Naive thymus-derived CD8-positive, alpha-beta T cell (primary cell): Measurements from ENCODE around the gene BANP. TPM values are rescaled to one million over a fixed set of nuclear protein-coding genes. Genes with fewer than 3 reads are reported as not detected.
A peak's percentile ranks its signal among the peaks of the same experiment; 100 is the strongest.
"Not testable (repeated sequence)": the region's sequence is repeated elsewhere in the genome, so short reads cannot be mapped to it uniquely, and the experiment has no call there.

ENCODE experiments used
- ATAC-seq, 2 donors: fragments of 150-1000 bp; cut with Tn5 transposase in 1 of 2; sonication (Bioruptor Pico), chemical (Tn5 transposase) in 1 of 2; 1 replicate in 1 of 2; 2 replicates in 1 of 2; pipeline ENCODE4 v1.10.0; 2021; ENCODE audit warnings: mild to moderate bottlenecking in 2 of 2, moderate library complexity in 2 of 2
- POLR2A ChIA-PET: fragments of 350-600 bp; sonication (Branson Sonifier 250); formaldehyde crosslinking; loops from one replicate; lab custom pipeline; 2021; ENCODE audit warnings: antibody characterized with exemption; lab: Charles Lee
- DNase-seq, 10 donors: peaks; one replicate each; pipeline versions ENCODE4 v3.0.0 to v3.0.0-alpha.2; 2020 to 2022
- H3K27ac Mint-ChIP-seq, 10 donors: one replicate each; pipeline ENCODE4 v1.8.0; 2020 to 2022; ENCODE audit warnings: mild to moderate bottlenecking in 10 of 10, mixed read lengths in 10 of 10, moderate library complexity in 4 of 10, inconsistent platforms in 1 of 10
- H3K27me3 Mint-ChIP-seq, 5 donors: one replicate each; pipeline ENCODE4 v1.8.0; 2021 to 2022; ENCODE audit warnings: mixed read lengths in 5 of 5
- H3K36me3 Mint-ChIP-seq, 3 donors: one replicate each; pipeline ENCODE4 v1.8.0; 2020 to 2022; ENCODE audit warnings: mixed read lengths in 3 of 3, mild to moderate bottlenecking in 2 of 3, inconsistent platforms in 1 of 3
- H3K4me1 Mint-ChIP-seq, 4 donors: one replicate each; pipeline ENCODE4 v1.8.0; 2021 to 2022; ENCODE audit warnings: mixed read lengths in 4 of 4
- H3K4me3 Mint-ChIP-seq, 10 donors: one replicate each; pipeline ENCODE4 v1.8.0; 2020 to 2022; ENCODE audit warnings: mild to moderate bottlenecking in 10 of 10, mixed read lengths in 10 of 10, moderate library complexity in 6 of 10, inconsistent platforms in 1 of 10
- H3K9me3 Mint-ChIP-seq, 9 donors: one replicate each; pipeline ENCODE4 v1.8.0; 2020 to 2022; ENCODE audit warnings: mixed read lengths in 9 of 9, mild to moderate bottlenecking in 3 of 9, inconsistent platforms in 1 of 9, moderate library complexity in 1 of 9
- polyA plus RNA-seq, 3 donors: library from polyadenylated mRNA; unstranded; fragments of 300-500 nt; fragmentation: Illumina TruSeq; gene quantifications; one replicate each; pipeline ENCODE4 v1.2.3, GENCODE V29; 2021
- total RNA-seq, 8 experiments: library from RNA in 2 of 8; stranded (reverse) in 2 of 8; gene quantifications; one replicate each; pipeline ENCODE4 v1.2.3 and lab custom pipeline; 2021 to 2026

The BANP gene
- total and polyA plus RNA-seq, 5 experiments from 2014 or later = 13.4 to 89.4 (median 29.1) TPM

DNA sequence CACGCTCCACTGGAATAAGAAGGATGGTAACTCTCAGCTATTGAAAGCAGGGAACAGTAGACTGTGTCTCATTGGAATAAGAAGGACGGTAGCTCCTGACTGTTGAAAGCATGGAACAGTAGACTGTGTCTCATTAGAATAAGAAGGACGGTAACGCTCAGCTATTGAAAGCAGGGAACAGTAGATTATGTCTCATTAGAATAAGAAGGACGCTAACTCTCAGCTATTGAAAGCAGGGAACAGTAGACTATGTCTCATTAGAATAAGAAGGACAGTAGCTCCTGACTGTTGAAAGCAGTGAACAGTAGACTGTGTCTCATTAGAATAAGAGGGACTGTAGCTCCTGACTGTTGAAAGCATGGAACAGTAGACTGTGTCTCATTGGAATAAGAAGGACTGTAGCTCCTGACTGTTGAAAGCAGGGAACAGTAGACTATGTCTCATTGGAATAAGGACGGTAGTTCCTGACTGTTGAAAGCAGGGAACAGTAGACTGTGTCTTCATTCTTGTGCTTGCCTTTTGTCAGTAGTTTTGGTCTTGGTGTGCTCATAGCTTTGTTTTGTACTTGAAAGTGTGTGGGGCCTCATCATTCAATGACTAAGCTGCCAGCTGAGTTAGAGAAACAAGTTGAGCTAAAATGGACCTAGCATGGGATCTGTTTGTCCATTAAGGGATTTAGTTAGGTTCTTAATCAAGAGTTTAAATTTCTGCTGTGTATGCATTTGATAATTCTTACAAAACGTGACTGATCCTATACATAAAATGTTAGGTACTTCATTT is 58.5 kb downstream of the BANP start:
- H3K27ac Mint-ChIP-seq = peak overlapping the region in 3 of 10 donors; percentile 29 to 48 (median 42)

DNA sequence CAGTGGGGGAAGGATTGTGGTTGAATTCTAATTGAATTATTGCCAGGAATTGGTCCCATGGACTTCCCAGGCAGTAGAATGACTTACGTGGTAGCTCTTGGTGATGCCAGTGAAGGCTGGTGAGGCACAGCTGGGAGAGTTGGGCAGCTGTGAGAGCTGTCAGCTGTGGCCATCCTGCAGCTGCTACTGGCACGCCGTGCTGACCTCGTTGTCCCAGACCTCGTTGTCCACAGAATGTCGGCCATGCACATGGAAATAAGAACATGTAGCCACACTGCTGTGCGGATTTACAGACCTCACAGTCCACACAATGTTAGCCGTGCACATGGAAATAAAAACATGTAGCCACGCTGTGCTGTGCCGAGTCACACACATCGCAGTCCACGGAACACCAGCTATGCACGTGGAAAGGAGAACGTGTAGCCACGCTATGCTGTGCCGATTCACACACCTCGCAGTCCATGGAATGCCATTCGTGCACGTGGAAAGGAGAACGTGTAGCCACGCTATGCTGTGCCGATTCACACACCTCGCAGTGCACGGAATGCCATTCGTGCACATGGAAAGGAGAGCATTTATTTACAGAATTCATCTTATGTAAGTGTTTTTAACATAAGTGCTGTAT is 59.2 kb downstream of the BANP start:
- H3K27me3 Mint-ChIP-seq = no peaks in the 10 kb centered on the region
- H3K27ac Mint-ChIP-seq = peak overlapping the region in 1 of 10 donors; percentile 71
- DNase-seq (no peak), ATAC-seq (no peak)
- H3K36me3 Mint-ChIP-seq = peaks cover 0 to 77% (median 8%) of the 10 kb centered on the region in 3 donors
- POLR2A ChIA-PET = no interaction called here
- peaks cover 5 to 12% (median 8%) of the 10 kb centered on the region in 4 donors for H3K4me1 Mint-ChIP-seq
- no peak overlapping the region for H3K4me3 Mint-ChIP-seq
- H3K9me3 Mint-ChIP-seq = no peaks in the 10 kb centered on the region

More for the DNA sequence above, 58.5 kb downstream of the BANP start:
- H3K4me3 Mint-ChIP-seq = no peak overlapping the region
- H3K9me3 Mint-ChIP-seq = no peaks in the 10 kb centered on the region
- no peaks in the 10 kb centered on the region for H3K27me3 Mint-ChIP-seq
- no peak for ATAC-seq
- POLR2A ChIA-PET = no interaction called here
- peaks cover 0 to 18% (median 5%) of the 10 kb centered on the region in 4 donors for H3K4me1 Mint-ChIP-seq
- DNase-seq = no peak
- H3K36me3 Mint-ChIP-seq = peaks cover 0 to 83% (median 8%) of the 10 kb centered on the region in 3 donors

DNA sequence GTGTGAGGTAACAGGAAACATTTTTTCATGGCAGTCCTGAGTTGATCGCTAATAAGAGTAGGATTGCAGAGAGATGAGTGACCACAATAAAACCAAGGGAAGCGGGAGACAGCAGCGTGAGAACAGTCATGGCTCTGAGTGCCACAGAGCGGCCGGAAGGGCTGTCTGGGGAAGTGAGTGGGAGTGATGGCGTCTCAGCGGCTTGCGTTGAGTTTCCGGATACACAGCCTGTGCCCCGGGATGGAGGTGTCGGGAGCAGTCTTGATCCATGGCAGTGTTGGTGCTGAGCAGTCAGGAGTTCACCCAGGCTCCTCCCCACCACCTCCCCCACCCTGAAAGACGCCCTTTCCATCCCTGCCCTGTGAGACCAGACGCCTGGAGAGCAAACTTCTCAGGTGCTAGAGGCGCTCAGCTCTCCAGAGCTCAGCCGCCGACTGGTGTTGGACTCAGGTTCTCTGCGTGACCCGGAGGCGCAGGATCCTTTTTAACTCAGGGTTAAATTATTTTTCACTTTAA is 59.8 kb downstream of the BANP start:
- peak overlapping the region in 1 of 10 donors; percentile 71 for H3K27ac Mint-ChIP-seq
- DNase-seq (no peak), ATAC-seq (no peak)
- H3K36me3 Mint-ChIP-seq = peaks cover 0 to 71% (median 8%) of the 10 kb centered on the region in 3 donors
- no peaks in the 10 kb centered on the region for H3K27me3 Mint-ChIP-seq
- no peak overlapping the region for H3K4me3 Mint-ChIP-seq
- POLR2A ChIA-PET = no interaction called here
- H3K4me1 Mint-ChIP-seq = peaks cover 5 to 8% (median 8%) of the 10 kb centered on the region in 4 donors
- no peaks in the 10 kb centered on the region for H3K9me3 Mint-ChIP-seq

DNA sequence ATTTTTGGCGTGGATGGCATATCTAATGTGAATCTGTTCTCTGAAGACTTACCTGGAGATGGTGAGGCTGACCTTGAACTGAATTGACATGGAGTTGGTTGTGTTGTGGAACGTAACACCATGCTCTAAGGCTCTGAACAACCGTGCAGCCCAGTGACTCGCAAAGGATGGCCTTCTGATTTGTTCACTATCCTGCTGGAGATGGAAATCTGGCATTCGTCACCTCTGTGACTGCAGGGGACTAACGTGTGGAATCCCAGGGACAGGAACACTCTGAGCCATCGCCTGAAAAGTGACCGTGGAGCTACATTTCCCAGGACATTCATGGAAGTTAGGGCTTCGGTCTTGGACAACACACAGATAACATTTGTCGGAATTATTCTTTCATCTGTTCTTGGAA is 61.1 kb downstream of the BANP start:
- DNase-seq = no peak
- Mint-ChIP-seq H3K27me3 (no peaks in the 10 kb centered on the region), H3K36me3 (peaks cover 0 to 64% (median 9%) of the 10 kb centered on the region in 3 donors), H3K4me3 (no peak overlapping the region), H3K27ac (no peak overlapping the region), H3K9me3 (no peaks in the 10 kb centered on the region), H3K4me1 (peaks cover 5 to 8% (median 7%) of the 10 kb centered on the region in 4 donors)
- no peak for ATAC-seq
- POLR2A ChIA-PET = no interaction called here

DNA sequence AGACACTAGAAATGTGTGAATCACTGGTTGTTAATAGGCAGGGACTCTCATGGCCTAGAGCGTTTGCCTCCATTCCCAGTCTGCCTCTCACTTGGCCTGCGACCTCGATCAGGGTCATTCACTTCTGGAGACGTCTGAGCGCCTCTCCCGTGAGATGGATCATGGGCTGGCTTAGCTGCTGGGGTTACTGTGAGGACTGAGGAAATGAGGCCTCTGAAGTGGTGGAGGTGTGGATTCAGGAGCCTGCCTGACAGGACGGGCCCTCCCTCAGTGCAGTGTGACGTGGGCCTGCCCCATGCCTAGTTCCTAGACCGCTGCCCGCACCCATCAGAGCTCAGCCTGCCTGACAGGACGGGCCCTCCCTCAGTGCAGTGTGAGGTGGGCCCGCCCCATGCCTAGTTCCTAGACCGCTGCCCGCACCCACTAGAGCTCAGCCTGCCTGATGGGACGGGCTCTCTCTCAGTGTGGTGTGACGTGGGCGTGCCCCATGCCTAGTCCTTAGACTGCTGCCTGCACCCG is 61.9 kb downstream of the BANP start:
- DNase-seq (peak in 1 of 10 donors; percentile 27), ATAC-seq (no peak)
- H3K36me3 Mint-ChIP-seq = peaks cover 0 to 60% (median 7%) of the 10 kb centered on the region in 3 donors
- H3K4me3 Mint-ChIP-seq = no peak overlapping the region
- no peak overlapping the region for H3K27ac Mint-ChIP-seq
- H3K4me1 Mint-ChIP-seq = peaks cover 5 to 8% (median 7%) of the 10 kb centered on the region in 4 donors
- no peaks in the 10 kb centered on the region for H3K27me3 Mint-ChIP-seq
- POLR2A ChIA-PET = no interaction called here
- H3K9me3 Mint-ChIP-seq = no peaks in the 10 kb centered on the region

DNA sequence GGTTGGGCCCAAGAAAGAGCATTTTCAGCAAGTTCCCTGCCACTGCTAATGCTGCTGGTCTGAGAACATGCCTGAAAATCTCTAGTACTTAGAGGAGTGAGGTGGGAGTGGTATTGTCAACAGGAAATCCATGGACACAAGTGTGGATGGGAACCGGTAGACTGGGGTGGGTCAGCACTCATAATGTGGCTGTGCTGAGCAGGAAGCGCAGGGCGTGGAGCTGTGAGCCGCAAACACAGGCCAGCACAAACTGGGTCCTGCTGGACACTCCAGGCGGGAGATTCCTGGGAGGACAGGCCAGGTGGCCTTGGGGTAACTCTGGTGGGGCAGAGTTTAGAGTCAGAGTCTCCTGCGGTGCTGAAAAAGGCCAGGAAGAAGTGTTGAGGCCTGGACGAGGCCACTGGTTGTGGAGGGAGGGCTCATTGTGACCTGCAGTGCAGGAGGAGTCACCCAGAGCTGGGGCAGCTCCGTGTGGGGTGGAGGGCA is 62.6 kb downstream of the BANP start:
- peaks cover 3 to 8% (median 5%) of the 10 kb centered on the region in 4 donors for H3K4me1 Mint-ChIP-seq
- H3K27me3 Mint-ChIP-seq = no peaks in the 10 kb centered on the region
- H3K36me3 Mint-ChIP-seq = peaks cover 0 to 56% (median 6%) of the 10 kb centered on the region in 3 donors
- peak overlapping the region in 1 of 10 donors; percentile 32 for H3K27ac Mint-ChIP-seq
- DNase-seq = peak in 1 of 10 donors; percentile 46
- H3K9me3 Mint-ChIP-seq = no peaks in the 10 kb centered on the region
- ATAC-seq = no peak
- no peak overlapping the region for H3K4me3 Mint-ChIP-seq
- POLR2A ChIA-PET = no interaction called here

DNA sequence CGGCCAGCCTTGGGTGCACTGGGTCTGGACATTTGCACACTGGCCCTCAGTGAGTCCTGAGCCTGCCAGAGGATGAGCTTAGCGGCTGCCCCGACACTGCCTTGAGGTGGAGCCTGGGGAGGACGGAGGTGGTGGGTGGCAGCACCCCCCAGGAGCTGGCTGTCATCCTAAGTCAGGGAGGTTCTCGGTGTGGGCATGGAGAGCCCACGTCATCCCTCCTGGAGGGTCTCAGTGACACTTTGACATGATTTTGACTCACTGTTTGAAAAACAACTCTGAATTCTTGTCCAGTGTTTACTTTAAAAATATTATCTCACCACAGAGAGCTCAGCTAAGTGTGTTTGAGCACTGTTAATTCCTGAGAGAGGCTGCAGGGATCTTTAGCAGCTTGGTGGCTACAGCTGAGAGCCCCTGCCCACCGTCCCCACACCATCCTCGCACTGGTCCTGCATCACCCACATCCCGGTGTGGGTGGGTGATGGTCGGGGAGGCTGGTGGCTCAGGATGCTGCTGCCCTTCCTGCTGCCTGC is 63.1 kb downstream of the BANP start:
- Mint-ChIP-seq H3K27ac (no peak overlapping the region), H3K27me3 (no peaks in the 10 kb centered on the region), H3K36me3 (peaks cover 0 to 55% (median 6%) of the 10 kb centered on the region in 3 donors), H3K9me3 (no peaks in the 10 kb centered on the region), H3K4me3 (no peak overlapping the region), H3K4me1 (peaks cover 0 to 8% (median 5%) of the 10 kb centered on the region in 4 donors)
- ATAC-seq = no peak
- peak in 1 of 10 donors; percentile 18 for DNase-seq
- POLR2A ChIA-PET = no interaction called here

DNA sequence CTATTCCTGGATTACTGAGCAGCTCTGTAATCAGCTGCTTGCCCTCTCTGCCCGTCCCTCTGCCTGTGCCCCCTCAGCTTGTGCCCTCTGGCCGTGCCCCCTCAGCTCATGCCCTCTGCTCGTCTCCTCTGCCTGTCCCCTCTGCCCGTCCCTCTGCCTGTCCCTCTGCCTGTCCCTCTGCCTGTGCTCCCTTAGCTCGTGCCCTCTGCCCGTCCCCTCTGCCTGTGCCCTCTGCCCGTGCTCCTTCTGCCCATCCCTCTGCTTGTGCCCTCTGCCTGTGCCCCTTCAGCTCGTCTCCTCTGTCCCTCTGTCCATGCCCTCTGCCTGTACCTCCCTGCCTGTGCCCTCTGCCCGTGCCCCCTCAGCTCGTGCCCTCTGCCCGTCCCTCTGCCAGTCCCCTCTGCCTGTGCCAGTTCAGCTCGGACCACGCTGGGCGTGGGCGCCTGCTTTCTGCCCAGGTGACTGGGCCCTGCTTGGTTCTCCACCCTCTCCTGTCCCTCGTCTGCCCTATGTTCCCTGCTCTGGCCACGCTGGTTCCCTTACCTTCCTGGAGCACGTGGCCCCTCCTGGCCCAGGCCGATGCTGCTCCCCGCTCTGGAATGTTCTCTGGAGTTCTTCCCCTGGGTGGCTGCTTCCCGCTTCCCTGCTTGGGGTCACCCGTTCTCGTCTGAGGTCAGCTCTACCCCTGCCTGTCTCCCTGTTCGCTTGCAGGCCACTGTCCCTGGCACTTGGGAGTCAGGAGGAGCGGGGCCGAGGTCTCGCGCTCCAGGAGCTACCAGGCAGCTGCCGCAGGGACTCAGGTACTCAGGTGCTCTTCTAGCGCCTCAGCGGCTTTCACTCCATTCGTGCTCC is 63.9 kb downstream of the BANP start:
- peaks cover 0 to 50% (median 6%) of the 10 kb centered on the region in 3 donors for H3K36me3 Mint-ChIP-seq
- no peaks in the 10 kb centered on the region for H3K9me3 Mint-ChIP-seq
- peak in 1 of 10 donors; percentile 58 for DNase-seq
- H3K27ac Mint-ChIP-seq = peak overlapping the region in 1 of 10 donors; percentile 40
- ATAC-seq = no peak
- H3K4me3 Mint-ChIP-seq = no peak overlapping the region
- H3K4me1 Mint-ChIP-seq = peaks cover 0 to 10% (median 3%) of the 10 kb centered on the region in 4 donors
- POLR2A ChIA-PET = no interaction called here
- no peaks in the 10 kb centered on the region for H3K27me3 Mint-ChIP-seq

DNA sequence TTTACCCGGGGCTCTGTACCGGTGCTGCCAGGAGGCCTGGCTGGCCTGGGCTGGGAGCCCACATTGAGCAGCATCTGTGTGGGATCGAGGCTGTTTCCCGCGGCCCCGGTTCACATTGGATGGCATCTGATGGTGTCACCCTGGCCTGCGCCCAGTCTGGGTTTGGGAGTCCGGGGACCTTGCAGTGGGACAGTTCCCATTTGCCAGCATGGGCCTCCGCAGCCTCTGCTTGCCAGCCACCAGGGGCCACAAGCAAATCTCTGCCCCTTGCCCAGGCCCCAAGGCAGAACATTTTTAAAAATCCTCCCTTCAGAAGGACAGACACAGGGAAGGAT is 64.5 kb downstream of the BANP start:
- Mint-ChIP-seq H3K9me3 (no peaks in the 10 kb centered on the region), H3K27me3 (no peaks in the 10 kb centered on the region), H3K36me3 (peaks cover 0 to 48% (median 6%) of the 10 kb centered on the region in 3 donors), H3K27ac (no peak overlapping the region), H3K4me3 (no peak overlapping the region), H3K4me1 (peaks cover 0 to 14% (median 7%) of the 10 kb centered on the region in 4 donors)
- POLR2A ChIA-PET = no interaction called here
- DNase-seq (peak in 1 of 10 donors; percentile 30), ATAC-seq (no peak)

DNA sequence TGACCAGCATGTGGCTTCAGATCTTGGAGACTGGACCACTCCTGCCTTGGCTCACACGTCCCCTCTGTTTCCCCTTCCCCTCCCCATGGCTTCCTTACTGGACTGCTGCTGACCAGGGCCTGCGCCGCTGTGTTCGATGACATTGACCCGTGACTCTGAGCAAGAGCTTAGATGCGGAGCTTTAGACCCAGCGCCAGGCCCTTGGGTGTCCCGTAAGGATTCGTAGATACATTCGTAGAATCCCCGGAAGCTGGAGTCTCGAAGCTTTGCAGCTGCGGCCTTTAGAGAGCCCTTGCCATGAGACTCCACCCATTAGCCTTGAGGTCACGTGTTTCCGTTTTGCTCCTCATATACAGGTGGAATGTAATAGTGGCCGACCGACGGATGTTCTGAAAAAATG is 65.2 kb downstream of the BANP start:
- Mint-ChIP-seq H3K4me1 (peaks cover 0 to 14% (median 7%) of the 10 kb centered on the region in 4 donors), H3K36me3 (peaks cover 0 to 44% (median 4%) of the 10 kb centered on the region in 3 donors)
- POLR2A ChIA-PET, ATAC-seq, H3K27ac Mint-ChIP-seq, H3K27me3 Mint-ChIP-seq, H3K4me3 Mint-ChIP-seq, H3K9me3 Mint-ChIP-seq: not testable (repeated sequence)
- DNase-seq = peak in 1 of 10 donors; percentile 46

DNA sequence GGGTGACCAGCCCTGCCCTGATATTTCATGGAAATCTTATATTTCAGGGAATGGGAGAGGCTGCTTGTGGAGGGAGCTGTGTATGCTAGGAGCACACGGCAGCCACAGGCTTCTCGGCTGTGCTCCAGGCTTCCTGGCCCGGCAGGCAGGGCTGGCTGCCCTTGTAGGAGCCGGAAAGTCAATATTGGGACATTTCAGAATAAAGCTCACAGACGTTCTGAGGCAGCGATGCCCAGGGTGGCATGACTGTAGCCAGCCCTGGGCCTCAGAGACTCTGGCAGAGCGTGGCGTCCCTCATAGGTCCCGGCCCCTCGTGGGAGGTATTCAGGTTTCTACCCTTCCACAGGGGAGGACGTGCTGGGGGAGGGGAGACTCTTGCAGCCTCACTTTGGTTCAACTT is 65.7 kb downstream of the BANP start:
- Mint-ChIP-seq H3K36me3 (peaks cover 0 to 44% (median 4%) of the 10 kb centered on the region in 3 donors), H3K27ac (no peak overlapping the region), H3K9me3 (no peaks in the 10 kb centered on the region), H3K4me3 (no peak overlapping the region), H3K27me3 (no peaks in the 10 kb centered on the region), H3K4me1 (peaks cover 0 to 14% (median 6%) of the 10 kb centered on the region in 4 donors)
- POLR2A ChIA-PET = no interaction called here
- DNase-seq (peak in 1 of 10 donors; percentile 18), ATAC-seq (no peak)

DNA sequence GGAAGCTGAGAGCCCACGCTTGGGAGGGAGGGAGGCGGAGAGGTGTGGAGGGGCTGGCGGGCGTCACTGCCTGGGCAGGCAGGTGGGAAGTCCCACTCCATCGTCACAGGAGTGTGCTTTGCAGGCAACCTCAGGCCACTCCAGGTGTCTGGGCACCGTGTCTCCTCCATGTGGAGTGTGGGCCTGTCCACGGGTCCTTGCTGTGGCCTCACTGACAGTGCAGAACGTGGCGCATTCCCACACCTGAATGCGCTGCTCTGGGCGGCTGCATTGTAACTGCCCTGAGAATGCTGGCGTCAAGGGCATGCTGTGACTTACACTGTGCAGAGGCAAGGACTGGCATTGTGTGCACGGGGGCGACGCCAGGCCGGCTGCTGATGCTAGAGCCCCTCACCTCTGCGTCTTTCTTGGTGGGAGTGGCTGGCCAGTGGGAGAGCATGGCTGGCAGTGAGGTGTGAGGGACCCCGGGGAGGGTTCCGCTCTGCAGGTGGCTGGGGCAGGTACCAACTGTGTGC is 66.4 kb downstream of the BANP start:
- Mint-ChIP-seq H3K27ac (no peak overlapping the region), H3K4me3 (no peak overlapping the region), H3K36me3 (peaks cover 0 to 43% (median 6%) of the 10 kb centered on the region in 3 donors), H3K4me1 (peaks cover 0 to 14% (median 6%) of the 10 kb centered on the region in 4 donors), H3K9me3 (no peaks in the 10 kb centered on the region), H3K27me3 (no peaks in the 10 kb centered on the region)
- ATAC-seq (no peak), DNase-seq (peak in 1 of 10 donors; percentile 53)
- POLR2A ChIA-PET = no interaction called here
